Thoracic aorta (tissue), 2 donors: ENCODE data around the gene KLHL30. TPM values are rescaled to one million over a fixed set of nuclear protein-coding genes. Genes with fewer than 3 reads are reported as not detected.
A peak's percentile ranks its signal among the peaks of the same experiment; 100 is the strongest.

Experiments
- ATAC-seq: fragments of 150-250 bp; one replicate; pipeline ENCODE4 v1.8.0; 2017; ENCODE audit warnings: low read depth; ENCODE audit not compliant: insufficient number of reproducible peaks, low FRiP score
- DNase-seq: peaks from one replicate; pipeline ENCODE4 v3.0.0-alpha.2; 2020; ENCODE audit warnings: low spot score
- H3K27ac ChIP-seq, 2 donors: fragments of 200-600 bp; sonication (generic); 1 replicate in 1 of 2; 2 replicates in 1 of 2; pipeline ENCODE4 v1.5.1; 2016; ENCODE audit warnings: mild to moderate bottlenecking in 2 of 2, moderate library complexity in 2 of 2
- H3K27me3 ChIP-seq: fragments of 200-600 bp; sonication (generic); replicated peaks from 2 replicates; pipeline ENCODE4 v1.6.0; 2016; ENCODE audit warnings: mild to moderate bottlenecking; ENCODE audit not compliant: insufficient read depth
- H3K36me3 ChIP-seq: fragments of 200-600 bp; sonication (generic); one replicate; pipeline ENCODE4 v1.5.1; 2016
- H3K4me1 ChIP-seq, 2 donors: fragments of 200-600 bp; sonication (generic); 1 replicate in 1 of 2; 2 replicates in 1 of 2; pipeline versions ENCODE4 v1.5.1 to v1.6.0; 2016; ENCODE audit warnings: low read depth in 2 of 2, mild to moderate bottlenecking in 1 of 2; ENCODE audit not compliant: control insufficient read depth in 1 of 2
- H3K4me3 ChIP-seq: fragments of 200-600 bp; sonication (generic); 2 replicates; pipeline ENCODE4 v1.5.1; 2016; ENCODE audit warnings: mild to moderate bottlenecking
- H3K9me3 ChIP-seq: fragments of 200-600 bp; sonication (generic); 2 replicates; pipeline ENCODE4 v1.5.1; 2016
- total RNA-seq, 2 donors: library from RNA; depleted of rRNA; stranded (reverse); fragments of >200 nt; gene quantifications; one replicate each; pipeline versions ENCODE4 v1.1.0 to v1.2.3, GENCODE V29; 2016
- TF ChIP-seq, protein P1 (sequence below): fragments of 200-600 bp; sonication (generic); IDR thresholded peaks from one replicate; pipeline ENCODE4 v1.5.1; 2019; ENCODE audit warnings: antibody characterized with exemption

KLHL30 gene
- total RNA-seq, 2 donors from 2014 or later: 18.3 to 33.4 TPM

DNA sequence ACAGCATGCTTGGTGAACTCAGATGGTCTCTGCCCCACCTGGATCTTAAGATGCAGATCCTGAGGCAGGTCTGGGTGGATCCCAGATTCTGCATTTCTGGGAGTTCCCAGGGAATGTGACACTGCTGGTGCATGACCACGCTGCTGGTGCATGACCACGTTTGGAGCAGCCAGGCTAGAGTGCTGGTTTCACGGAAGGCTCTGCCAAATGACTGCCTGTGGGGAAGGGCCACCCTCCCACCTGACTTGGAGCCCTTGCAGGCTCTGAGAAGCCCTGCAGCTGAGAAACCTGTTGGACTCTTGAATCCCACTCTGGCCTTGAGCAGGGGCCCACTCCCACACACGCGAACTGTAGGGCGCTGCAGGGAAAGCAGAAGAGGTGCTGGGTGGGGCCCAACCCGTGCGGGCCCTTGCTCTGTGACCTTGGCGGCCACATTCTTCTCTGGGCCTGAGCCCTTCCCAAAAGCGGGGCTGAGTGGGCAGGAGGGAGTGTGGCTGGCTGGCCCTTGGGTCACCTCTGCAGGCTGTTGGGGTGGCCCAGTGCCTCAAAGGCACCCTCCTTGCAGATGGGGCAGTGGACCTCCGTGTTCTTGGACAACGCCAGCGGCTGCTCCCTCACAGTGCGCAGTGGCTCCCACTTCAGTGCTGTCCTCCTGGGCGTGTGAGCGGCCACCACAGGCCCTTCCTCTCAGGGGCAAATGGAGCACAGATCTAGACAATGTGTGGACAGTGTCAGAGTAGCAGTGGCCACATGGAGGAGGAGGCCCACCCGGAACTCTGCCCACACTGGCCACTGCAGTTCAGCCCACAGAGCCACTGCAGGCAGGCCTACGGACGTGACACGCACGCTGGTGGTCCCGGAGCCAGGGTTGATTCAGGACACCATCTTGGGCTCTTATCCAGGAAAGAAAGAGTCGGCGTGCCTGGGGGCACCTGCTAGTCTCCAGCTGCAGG, 28.2 kb downstream of the KLHL30 start:
- Histone ChIP-seq H3K4me3 (no peak overlapping the region), H3K27ac (no peak overlapping the region), H3K36me3 (no peaks in the 10 kb centered on the region), H3K4me1 (peaks cover 20 to 59% of the 10 kb centered on the region in 2 donors), H3K9me3 (no peaks in the 10 kb centered on the region), H3K27me3 (no peaks in the 10 kb centered on the region)
- no peak for ATAC-seq
- no peak for DNase-seq
- TF ChIP-seq, protein P1, sequence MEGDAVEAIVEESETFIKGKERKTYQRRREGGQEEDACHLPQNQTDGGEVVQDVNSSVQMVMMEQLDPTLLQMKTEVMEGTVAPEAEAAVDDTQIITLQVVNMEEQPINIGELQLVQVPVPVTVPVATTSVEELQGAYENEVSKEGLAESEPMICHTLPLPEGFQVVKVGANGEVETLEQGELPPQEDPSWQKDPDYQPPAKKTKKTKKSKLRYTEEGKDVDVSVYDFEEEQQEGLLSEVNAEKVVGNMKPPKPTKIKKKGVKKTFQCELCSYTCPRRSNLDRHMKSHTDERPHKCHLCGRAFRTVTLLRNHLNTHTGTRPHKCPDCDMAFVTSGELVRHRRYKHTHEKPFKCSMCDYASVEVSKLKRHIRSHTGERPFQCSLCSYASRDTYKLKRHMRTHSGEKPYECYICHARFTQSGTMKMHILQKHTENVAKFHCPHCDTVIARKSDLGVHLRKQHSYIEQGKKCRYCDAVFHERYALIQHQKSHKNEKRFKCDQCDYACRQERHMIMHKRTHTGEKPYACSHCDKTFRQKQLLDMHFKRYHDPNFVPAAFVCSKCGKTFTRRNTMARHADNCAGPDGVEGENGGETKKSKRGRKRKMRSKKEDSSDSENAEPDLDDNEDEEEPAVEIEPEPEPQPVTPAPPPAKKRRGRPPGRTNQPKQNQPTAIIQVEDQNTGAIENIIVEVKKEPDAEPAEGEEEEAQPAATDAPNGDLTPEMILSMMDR: no peak

DNA sequence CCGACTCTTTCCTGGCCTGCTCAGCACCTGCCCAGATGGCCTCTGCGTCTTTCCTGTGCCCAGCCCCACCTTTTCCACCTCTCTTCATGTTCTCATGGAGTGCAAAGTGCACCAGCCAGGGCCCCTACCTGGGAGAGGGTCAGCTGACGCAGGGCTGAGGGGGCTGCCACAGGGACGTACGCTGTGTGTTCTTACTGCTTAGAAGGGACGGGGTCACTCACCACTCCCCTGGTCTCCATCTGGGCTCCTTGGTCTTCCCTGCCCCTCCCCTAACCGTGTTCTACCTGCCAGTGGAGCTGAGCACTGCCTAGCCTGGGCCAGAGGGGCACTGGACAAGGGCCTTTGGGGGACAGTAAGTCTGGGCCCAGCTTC, 28.9 kb downstream of the KLHL30 start:
- Histone ChIP-seq H3K9me3 (no peaks in the 10 kb centered on the region), H3K27me3 (no peaks in the 10 kb centered on the region), H3K4me3 (no peak overlapping the region), H3K36me3 (peaks cover 2% of the 10 kb centered on the region), H3K4me1 (peaks cover 22 to 64% of the 10 kb centered on the region in 2 donors), H3K27ac (no peak overlapping the region)
- DNase-seq (no peak), ATAC-seq (no peak)
- TF ChIP-seq, protein P1: no peak

DNA sequence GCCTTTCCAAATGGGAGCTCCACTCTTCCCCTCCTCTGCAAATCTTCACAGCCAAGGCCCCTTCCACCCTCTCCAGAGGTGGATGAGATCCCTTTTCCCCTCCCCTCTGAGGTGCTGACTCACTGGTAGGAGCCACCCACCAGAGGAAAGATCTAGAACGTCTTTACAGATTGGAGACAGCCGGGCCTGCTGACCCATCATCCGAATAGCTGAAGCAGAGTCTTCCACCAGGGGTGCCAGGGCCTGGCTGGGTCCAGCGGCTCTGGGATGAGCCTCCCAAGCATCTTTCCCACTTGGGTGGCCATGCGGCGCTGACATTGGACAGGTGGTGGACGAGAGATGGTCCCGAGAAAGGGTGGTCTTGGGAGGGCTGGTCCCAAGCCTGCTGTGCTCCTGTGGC, 29.3 kb downstream of the KLHL30 start:
- TF ChIP-seq, protein P1: no peak
- no peak for ATAC-seq
- H3K4me1 ChIP-seq: peaks cover 22 to 63% of the 10 kb centered on the region in 2 donors

DNA sequence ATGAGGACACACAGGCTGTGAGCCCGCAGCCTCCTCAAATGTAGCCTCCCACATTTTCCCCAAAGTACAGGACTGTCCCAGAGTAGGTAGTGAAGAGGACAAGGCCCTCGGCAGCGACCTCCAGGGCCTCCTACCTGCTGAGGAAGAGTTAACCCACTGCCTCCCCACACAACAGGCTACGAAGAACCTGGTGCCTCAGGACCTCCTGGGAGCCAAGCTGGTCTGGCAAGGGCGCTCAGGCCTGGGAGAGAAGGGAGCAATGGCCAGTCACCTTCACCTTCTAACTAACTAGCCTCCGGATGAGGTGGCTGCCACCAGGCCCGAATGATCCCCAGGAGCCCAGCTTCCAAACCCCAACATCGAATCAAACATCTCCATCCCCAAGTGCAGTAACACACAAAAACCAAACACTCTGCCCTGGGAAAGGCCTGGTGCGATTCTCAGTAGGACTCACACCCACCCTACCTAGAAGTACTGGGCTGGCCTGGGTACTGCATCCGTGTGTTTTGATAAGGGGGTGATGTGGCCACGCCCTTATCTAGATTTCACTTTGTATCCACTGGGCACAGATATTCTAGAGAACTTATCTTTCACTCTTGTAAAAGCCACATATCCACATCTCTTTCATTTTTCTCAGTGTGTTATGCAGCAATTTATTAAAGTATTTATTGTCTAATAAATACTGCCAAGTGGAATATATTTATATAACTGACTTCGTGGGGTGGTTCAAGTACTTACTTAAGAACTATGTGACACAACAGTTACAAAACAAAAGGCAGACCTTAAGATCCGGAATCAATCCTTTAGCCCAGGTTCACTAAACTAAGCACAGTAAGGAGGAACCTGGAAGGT, 30.0 kb downstream of the KLHL30 start:
- peaks cover 22 to 56% of the 10 kb centered on the region in 2 donors for H3K4me1 ChIP-seq
- no peaks in the 10 kb centered on the region for H3K9me3 ChIP-seq
- DNase-seq (no peak), ATAC-seq (no peak)
- TF ChIP-seq, protein P1: no peak
- no peaks in the 10 kb centered on the region for H3K27me3 ChIP-seq
- H3K27ac ChIP-seq: peak overlapping the region; percentile 85 to 93
- H3K36me3 ChIP-seq: peaks cover 12% of the 10 kb centered on the region
- no peak overlapping the region for H3K4me3 ChIP-seq

More for the DNA sequence above, 29.3 kb downstream of the KLHL30 start:
- H3K27ac ChIP-seq: peak overlapping the region; percentile 85 to 93
- no peak for DNase-seq
- no peaks in the 10 kb centered on the region for H3K27me3 ChIP-seq
- H3K9me3 ChIP-seq: no peaks in the 10 kb centered on the region
- no peak overlapping the region for H3K4me3 ChIP-seq
- H3K36me3 ChIP-seq: peaks cover 7% of the 10 kb centered on the region
